ENCODE results near the gene BICD1.

BICD1 gene

GRCh38 chr12:32277774-32278173 is 171.1 kb downstream of the BICD1 start:
- no peak for DNase-seq (ENCODE audit: low spot score)

GRCh38 chr12:32281098-32281497 is 174.5 kb downstream of the BICD1 start:
- DNase-seq (ENCODE audit: low spot score): no peak

DNA sequence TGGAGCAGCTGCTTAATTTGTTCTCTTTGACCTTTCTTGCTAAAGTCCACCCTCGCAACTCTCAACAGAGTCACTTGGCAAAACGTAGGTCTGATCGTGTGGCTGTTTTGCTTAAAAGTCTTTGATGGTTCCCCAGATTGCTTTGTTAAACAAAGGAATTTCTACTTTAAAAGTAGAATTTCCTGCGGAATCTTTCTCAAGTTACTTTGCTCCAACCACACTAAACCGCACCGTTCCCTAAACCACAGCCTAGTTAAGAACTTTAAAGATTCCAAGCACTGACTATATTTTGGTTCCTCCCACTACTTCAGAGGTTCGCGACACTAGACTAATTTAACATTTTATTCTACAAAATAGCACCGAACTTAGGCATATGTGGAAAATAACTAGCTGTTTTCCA is 177.9 kb downstream of the BICD1 start:
- no peak for DNase-seq (ENCODE audit: low spot score)

- no peak for DNase-seq (ENCODE audit: low spot score)
Measured at GRCh38 chr12:32285021-32285420, 178.4 kb downstream of the BICD1 start.

DNA sequence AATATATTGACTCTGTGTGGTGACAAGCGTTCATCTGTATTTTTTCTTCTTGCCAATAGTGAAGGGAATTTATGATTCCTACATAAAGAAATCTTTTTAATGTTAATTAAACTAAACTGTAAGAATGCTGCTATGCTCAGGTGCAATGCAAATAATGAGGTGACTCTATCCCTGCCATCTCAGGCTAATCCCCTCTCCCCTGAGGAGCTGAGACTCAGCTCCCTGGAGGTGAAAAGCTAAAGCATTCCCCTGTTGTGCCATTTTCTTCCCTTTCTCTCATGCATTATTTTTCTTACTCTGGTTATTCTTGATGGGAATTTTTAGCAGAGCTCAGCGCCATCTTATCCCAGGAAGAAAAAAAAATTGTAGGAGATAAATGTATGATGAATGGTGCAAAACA is 178.8 kb downstream of the BICD1 start:
- DNase-seq (ENCODE audit: low spot score): no peak

DNA sequence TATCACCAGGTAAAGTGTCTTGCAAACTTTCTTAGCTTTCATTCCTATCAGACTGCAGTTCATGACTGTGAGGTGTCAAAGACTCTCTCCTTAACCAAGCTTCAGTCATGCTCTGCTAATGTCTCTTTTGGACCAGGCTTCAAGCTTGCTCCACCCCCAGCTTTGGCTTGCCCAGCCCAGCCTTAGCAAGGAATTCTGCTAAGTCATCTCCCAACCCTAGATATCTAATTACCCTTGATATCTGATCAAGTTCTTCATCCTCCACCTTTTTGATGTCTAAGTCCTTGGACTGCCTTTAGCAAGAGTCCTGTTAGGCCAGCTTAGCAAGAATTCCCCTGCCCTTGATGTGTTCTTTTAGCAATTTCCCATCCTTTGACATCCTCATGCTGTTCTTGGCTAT is 183.8 kb downstream of the BICD1 start:
- peak; percentile 77 for DNase-seq (ENCODE audit: low spot score)

DNA sequence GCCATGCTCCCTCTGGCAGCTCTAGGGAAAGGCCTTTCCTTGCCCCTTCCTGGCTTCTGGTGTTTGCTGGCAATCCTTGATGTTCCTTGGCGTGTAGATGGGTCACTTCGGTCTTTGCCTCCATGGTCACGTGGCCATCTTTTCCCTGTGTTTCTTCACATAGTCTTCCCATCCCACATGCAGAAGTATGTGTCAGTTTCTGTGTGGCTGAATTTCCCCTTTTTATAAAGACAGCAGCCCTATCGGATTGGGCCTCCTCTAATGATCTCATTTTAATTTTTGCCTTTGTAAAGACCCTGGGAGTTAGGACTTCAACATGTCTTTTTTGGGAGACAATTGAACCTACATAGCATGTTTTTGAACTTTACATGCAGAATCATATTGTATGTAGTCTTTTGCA is 185.5 kb downstream of the BICD1 start:
- DNase-seq (ENCODE audit: low spot score): no peak

DNA sequence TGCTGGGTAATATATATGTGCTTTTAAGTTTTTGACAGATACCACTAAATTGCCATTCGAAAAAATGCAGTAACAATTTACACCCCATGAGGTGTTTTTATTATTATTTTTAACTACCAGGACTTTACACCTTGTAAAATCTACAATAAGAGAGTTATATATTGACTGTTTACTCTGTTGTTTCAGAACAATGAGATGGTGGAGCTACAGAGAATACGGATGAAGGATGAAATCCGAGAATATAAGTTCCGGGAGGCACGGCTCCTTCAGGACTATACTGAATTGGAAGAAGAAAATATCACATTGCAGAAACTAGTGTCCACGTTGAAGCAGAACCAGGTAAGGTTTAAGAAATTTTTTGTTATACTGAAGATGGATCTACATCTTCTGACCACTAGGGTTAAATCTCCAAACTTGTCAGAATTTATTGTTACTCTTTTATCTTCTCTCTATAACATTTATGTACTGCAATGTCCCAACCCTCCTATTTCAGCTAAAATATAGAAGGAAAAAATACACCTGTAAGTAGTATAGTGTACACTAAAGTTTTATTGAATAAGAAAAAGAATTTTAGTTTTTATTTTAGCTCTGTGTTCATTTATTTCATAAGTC is 187.3 kb downstream of the BICD1 start:
- no peak for DNase-seq (ENCODE audit: low spot score)

DNA sequence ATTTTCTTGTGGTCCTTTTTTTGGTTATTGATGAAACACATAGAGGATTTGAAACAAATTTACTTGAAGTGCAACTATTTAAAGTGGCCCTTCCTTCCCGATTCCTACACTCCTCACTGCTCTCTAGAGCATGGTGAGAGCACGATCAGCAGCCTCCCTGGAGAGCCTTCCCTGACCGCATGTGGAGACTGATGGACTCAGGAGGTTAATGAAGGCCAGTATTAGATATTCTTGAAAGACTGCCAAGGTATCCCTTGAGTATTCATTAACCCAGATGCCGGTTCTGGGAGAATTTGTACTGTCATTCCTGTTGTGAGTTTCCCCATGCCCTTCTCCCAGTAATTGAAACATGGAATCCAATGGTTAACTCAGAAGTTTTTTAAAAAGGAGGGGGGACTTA is 189.9 kb downstream of the BICD1 start:
- no peak for DNase-seq (ENCODE audit: low spot score)

- DNase-seq (ENCODE audit: low spot score): no peak
Measured at GRCh38 chr12:32298917-32299316, 192.3 kb downstream of the BICD1 start.

DNA sequence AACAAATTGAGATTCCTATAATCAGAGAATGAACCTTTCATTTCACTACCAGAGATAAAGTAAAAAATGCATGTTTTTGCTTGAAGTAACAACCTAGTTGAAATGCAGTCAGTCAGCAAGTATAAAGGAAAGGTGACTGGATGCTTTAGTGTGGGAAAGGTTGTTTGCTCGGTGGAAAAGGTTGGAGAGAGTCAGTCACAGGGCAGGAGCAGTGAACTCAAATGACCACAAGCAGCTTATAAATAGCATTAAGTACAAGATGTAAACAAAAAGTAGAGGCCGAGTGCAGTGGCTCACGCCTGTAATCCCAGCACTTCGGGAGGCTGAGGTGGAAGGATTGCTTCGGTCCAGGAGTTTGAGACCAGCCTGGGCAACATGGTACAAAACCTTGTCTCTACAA is 194.6 kb downstream of the BICD1 start:
- DNase-seq (ENCODE audit: low spot score): no peak

- DNase-seq (ENCODE audit: low spot score): peak; percentile 42
Measured at GRCh38 chr12:32302218-32303173, 195.8 kb downstream of the BICD1 start.

DNA sequence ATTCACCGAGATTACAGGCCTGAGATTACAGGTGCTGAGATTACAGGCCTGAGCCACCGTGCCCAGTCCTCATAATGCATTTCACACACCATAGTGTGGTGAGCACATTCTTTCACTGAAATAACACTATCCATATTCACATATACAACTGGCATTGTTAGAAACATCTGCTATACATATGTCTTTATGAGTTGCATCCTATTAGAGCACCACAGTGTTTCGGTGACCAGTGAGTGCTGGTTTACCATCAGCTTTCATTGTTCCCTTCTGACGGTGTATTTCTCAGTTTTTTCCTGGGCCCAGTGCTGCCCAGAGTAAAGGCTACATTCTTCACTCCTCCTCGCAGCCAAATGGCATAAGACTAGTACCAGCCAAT is 196.5 kb downstream of the BICD1 start:
- no peak for DNase-seq (ENCODE audit: low spot score)

DNA sequence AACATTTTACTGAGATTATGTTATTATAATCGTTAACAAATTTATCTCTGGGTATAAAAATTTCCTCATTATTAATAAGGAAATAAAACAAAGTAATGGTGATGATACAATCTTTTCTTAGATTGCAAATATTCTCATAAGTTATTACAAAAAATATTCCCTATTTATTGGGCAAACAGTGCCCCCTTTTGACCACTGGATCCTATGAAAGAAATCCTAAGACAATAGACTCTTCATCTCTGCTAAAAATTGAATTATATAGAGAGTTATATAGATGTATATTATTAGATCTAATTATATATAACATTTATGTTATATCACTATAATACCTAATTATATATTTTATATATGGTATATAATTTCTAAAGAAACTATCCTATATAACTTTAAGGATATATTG is 198.5 kb downstream of the BICD1 start:
- DNase-seq (ENCODE audit: low spot score): no peak

DNA sequence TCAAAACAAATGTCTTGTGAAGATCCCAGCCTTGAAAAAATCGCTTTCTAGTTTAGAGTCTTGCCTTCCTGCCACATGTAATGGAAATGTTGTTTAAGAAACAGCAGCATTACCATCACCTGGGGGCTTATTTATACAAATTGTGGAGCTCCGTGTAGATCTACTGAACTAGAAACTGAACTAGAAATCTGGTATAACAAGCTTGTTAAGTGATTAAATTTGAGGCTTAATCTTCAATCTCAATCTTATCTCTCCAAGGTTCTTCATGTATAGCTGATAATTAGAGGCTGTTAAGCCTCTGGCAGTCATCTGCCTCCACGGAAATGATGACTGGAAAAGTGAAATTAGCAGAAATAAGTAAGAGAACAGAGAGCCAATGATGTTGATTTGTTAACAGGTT is 200.7 kb downstream of the BICD1 start:
- DNase-seq (ENCODE audit: low spot score): peak; percentile 42

GRCh38 chr12:32309811-32310736 is 203.4 kb downstream of the BICD1 start:
- DNase-seq (ENCODE audit: low spot score): no peak

DNA sequence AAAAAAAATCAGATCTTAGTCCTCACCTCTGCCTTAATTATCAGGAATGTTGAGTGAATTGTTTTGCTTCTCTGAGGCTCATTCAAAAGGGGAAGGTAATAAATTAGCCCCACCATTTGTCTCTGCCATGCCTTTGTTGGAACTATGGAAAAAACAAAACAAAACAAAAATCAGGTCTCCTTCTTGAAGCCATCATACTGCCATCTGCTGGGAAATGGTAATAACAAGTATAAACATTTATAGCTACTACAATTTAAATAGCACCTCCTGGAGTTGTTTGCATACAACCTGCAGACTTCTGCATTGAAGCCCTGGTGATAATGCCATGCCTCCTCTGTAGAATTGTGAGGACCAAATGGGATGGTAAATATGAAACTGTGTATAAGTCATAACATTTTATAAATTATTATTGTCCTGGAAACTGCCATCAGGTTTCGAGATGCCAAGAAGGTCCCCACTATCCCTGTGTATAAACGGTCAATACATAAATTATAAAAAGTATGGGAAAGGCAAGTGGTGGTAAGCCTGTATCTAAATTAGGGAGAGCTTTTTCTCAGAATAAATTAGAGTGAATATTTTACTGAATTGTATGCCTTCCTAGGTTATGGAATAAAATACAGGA is 205.5 kb downstream of the BICD1 start:
- peak; percentile 69 for DNase-seq (ENCODE audit: low spot score)

DNA sequence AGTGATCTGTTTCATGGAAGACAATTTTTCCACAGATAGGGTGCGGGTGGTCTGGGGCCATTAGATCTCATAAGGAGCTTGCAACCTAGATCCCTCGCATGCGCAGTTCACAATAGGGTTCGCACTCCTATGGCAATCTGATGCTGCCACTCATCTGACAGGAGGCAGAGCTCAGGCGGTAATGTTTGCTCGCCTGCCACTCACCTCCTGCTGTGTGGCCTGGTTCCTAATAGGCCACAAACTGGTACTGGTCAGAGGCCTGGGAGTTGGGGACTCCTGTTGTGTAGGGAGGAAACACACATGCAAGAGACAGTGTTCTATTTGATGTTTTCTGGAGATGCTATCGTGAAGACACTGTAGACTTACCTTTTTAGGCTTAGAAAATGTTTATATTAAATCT is 215.7 kb downstream of the BICD1 start:
- DNase-seq (ENCODE audit: low spot score): peak; percentile 42

DNA sequence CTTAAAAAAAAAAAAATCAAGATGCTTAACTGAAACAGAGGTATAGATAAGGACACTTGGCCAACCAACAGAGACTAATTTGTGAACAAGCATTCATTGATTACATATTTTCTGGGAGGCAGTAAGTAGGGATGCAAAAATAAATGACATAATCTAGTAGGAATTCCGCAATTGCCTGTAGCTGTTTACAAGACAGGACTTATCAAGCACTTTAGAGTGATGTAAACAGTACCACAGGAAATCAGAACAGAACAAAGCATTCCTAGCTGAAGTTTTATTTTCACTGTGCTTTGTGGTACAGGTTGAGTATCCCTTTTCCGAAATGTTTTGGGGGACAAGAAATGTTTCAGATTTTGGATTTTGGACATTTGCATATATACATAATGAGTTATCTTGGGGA is 224.5 kb downstream of the BICD1 start:
- no peak for DNase-seq (ENCODE audit: low spot score)

DNA sequence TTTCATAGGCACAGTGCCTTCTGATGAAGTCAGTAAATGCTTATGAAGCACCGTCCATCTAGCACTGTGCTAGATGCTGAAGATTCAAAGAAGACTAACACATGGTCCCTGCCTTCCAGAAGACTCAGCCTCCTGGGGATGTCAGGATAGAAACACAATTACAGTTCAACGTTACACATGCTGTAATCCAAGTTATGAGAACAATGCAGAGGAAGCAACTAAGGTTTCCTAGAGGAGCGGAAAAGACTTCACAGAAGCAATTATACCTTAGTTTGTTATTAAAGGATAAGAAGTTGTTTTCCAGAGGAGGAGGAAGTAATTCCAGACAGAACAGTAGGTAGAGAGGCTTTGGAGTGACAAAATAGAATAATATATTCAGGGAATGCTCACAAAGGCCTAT is 225.8 kb downstream of the BICD1 start:
- no peak for DNase-seq (ENCODE audit: low spot score)

DNA sequence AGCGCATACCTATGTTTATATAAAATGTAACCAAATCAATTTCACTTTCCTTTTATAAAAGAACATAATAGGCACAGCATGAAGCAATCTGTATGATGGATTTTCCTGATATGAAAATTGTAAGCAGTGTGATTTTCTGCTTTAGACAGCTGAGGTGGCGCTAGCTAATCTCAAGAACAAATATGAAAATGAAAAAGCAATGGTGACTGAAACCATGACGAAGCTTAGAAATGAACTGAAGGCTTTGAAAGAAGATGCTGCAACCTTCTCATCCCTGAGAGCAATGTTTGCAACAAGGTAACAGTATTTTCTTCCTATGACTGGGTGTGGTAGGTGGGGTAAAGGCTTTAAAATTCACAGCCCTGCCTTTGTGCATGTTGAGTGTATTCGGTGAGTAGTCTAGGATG is 227.7 kb downstream of the BICD1 start:
- DNase-seq (ENCODE audit: low spot score): no peak

DNA sequence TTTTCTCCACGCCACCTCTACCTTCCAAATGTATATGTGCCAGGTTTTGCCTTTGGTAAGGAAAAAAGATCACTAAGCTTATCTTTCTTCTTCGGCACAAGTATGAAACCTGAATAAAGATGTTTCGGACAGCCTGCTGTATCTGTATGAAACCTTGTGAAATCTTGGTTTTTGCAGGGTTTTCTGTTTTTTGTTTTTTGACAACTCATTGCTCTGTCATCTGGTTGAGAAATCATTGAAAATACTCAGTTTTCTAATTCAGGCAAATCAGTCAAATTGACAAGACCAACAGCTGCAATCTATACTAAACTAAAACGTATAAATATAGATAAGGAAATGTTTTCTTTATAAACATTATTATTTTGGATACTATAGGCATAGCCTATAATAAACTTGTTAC is 229.6 kb downstream of the BICD1 start:
- DNase-seq (ENCODE audit: low spot score): no peak

Data from SK-N-DZ (cell line).